ENCODE results near the gene CNIH4. TPM values are rescaled to one million over a fixed set of nuclear protein-coding genes. Genes with fewer than 3 reads are reported as not detected.

The CNIH4 gene
- polyA plus RNA-seq, 1 of the 3 experiments (the other 2 are of a cell fraction): 37.7 TPM

DNA sequence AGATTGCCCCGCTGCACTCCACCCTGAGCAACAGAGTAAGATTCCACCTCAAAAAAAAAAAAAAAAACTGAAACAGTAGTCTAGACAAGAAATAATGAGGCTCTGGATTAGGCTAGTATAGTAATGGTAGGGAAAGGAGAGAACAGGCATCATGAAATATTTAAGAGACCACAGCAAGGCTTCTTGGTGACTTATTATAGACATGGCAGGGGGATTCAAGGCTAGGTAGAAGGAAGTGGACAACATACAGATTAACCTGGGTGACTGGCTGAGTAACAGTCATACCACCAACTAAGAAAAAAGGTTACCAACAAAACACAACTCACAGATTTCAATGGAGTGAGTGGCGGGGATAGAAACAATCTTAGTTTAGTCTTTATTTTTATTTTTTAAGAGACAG lies 35.0 kb upstream of the CNIH4 start (continued):
- TF ChIP-seq, protein P1, sequence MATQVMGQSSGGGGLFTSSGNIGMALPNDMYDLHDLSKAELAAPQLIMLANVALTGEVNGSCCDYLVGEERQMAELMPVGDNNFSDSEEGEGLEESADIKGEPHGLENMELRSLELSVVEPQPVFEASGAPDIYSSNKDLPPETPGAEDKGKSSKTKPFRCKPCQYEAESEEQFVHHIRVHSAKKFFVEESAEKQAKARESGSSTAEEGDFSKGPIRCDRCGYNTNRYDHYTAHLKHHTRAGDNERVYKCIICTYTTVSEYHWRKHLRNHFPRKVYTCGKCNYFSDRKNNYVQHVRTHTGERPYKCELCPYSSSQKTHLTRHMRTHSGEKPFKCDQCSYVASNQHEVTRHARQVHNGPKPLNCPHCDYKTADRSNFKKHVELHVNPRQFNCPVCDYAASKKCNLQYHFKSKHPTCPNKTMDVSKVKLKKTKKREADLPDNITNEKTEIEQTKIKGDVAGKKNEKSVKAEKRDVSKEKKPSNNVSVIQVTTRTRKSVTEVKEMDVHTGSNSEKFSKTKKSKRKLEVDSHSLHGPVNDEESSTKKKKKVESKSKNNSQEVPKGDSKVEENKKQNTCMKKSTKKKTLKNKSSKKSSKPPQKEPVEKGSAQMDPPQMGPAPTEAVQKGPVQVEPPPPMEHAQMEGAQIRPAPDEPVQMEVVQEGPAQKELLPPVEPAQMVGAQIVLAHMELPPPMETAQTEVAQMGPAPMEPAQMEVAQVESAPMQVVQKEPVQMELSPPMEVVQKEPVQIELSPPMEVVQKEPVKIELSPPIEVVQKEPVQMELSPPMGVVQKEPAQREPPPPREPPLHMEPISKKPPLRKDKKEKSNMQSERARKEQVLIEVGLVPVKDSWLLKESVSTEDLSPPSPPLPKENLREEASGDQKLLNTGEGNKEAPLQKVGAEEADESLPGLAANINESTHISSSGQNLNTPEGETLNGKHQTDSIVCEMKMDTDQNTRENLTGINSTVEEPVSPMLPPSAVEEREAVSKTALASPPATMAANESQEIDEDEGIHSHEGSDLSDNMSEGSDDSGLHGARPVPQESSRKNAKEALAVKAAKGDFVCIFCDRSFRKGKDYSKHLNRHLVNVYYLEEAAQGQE (IDR thresholded peaks at IDR 0.05; ENCODE audit: low read depth, low read length): no peak
- TF ChIP-seq YY1 (IDR thresholded peaks at IDR 0.05; ENCODE audit: low read depth) (no peak), SIN3A (IDR thresholded peaks at IDR 0.05; ENCODE audit: borderline replicate concordance, low read depth, low read length) (no peak), RAD21 (IDR thresholded peaks at IDR 0.05; ENCODE audit: low read length) (no peak), ELF1 (IDR thresholded peaks at IDR 0.05) (no peak), EP300 (IDR thresholded peaks at IDR 0.05; ENCODE audit: borderline replicate concordance in 1 of 2, low read depth in 1 of 2, low read length in 1 of 2) (no peak)

DNA sequence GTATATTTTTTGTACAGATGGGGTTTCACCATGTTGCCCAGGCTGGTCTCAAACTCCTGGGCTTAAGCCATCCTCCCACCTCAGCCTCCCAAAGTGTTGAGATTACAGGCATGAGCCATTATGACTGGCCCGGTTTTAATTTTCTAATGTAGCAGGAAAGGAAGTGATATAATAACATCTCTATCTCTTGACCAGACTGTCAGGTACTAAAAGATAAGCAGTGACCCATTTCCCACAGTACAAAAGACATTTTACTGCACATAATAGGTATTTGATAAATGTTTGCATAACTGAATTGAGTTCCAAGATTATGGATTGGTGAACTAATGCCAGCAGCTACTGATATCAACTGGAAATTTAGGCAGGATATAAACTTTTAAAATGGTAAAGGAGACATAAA lies 30.7 kb upstream of the CNIH4 start:
- Histone ChIP-seq H4K20me1 (ENCODE audit: insufficient read depth) (no peaks in the 10 kb centered on the region), H3K9me2 (no peaks in the 10 kb centered on the region), H3K36me3 (replicated peaks in 1 of 2; ENCODE audit: control insufficient read depth in 1 of 2, insufficient read depth in 2 of 2, low read length in 1 of 2) (peaks cover 0 to 7% of the 10 kb centered on the region in 2 experiments), H3K27me3 (ENCODE audit: insufficient read depth) (no peaks in the 10 kb centered on the region), H3F3A (replicated peaks; ENCODE audit: insufficient read depth) (peaks cover 12% of the 10 kb centered on the region), H3K9me3 (no peaks in the 10 kb centered on the region), H3K4me3 (ENCODE audit: low read depth in 2 of 2, low read length in 1 of 2) (no peak overlapping the region), H3K4me1 (ENCODE audit: control insufficient read depth in 1 of 2, insufficient read depth in 2 of 2, low read depth in 1 of 2, low read length in 1 of 2) (peaks cover 3 to 4% of the 10 kb centered on the region in 2 experiments; a peak in 3 of 4 replicates), H3K79me2 (ENCODE audit: insufficient read depth) (peaks cover 81% of the 10 kb centered on the region), H2AFZ (ENCODE audit: low read depth) (no peak overlapping the region), H3K4me2 (no peak overlapping the region), H3K27ac (ENCODE audit: low read depth in 2 of 2, low read length in 1 of 2) (no peak overlapping the region), H3K9ac (no peak overlapping the region)
- DNase-seq: no peak
- CTCF ChIA-PET: interaction anchor here (1.1 kb wide), 1 partner anchor 21 kb away, joined by 3 read pairs; no protein-coding TSS in a partner anchor
- 7% methylated on average over 1 of the region's 1 CpG for WGBS (ENCODE audit: low lambda C conversion rate)
- POLR2A ChIA-PET: no interaction called here
- TF ChIP-seq NFIC (IDR thresholded peaks at IDR 0.05; ENCODE audit: borderline replicate concordance): no peak
- no peak for TF ChIP-seq TCF12 (IDR thresholded peaks at IDR 0.05)
- TF ChIP-seq, protein P2, sequence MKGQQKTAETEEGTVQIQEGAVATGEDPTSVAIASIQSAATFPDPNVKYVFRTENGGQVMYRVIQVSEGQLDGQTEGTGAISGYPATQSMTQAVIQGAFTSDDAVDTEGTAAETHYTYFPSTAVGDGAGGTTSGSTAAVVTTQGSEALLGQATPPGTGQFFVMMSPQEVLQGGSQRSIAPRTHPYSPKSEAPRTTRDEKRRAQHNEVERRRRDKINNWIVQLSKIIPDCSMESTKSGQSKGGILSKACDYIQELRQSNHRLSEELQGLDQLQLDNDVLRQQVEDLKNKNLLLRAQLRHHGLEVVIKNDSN (IDR thresholded peaks at IDR 0.05; ENCODE audit: borderline replicate concordance, low read depth): no peak
- no peak for TF ChIP-seq POLR2AphosphoS5 (IDR thresholded peaks at IDR 0.05; ENCODE audit: low read depth, low read length)
- TF ChIP-seq, protein P3, sequence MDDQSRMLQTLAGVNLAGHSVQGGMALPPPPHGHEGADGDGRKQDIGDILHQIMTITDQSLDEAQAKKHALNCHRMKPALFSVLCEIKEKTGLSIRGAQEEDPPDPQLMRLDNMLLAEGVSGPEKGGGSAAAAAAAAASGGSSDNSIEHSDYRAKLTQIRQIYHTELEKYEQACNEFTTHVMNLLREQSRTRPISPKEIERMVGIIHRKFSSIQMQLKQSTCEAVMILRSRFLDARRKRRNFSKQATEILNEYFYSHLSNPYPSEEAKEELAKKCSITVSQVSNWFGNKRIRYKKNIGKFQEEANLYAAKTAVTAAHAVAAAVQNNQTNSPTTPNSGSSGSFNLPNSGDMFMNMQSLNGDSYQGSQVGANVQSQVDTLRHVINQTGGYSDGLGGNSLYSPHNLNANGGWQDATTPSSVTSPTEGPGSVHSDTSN (IDR thresholded peaks at IDR 0.05): no peak
- no peak for TF ChIP-seq RAD21 (IDR thresholded peaks at IDR 0.05; ENCODE audit: low read length)
- no peak for TF ChIP-seq ELF1 (IDR thresholded peaks at IDR 0.05)
- TF ChIP-seq, protein P4, sequence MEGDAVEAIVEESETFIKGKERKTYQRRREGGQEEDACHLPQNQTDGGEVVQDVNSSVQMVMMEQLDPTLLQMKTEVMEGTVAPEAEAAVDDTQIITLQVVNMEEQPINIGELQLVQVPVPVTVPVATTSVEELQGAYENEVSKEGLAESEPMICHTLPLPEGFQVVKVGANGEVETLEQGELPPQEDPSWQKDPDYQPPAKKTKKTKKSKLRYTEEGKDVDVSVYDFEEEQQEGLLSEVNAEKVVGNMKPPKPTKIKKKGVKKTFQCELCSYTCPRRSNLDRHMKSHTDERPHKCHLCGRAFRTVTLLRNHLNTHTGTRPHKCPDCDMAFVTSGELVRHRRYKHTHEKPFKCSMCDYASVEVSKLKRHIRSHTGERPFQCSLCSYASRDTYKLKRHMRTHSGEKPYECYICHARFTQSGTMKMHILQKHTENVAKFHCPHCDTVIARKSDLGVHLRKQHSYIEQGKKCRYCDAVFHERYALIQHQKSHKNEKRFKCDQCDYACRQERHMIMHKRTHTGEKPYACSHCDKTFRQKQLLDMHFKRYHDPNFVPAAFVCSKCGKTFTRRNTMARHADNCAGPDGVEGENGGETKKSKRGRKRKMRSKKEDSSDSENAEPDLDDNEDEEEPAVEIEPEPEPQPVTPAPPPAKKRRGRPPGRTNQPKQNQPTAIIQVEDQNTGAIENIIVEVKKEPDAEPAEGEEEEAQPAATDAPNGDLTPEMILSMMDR (IDR thresholded peaks at IDR 0.05): no peak
- no peak for TF ChIP-seq EP300 (IDR thresholded peaks at IDR 0.05; ENCODE audit: borderline replicate concordance in 1 of 2, low read depth in 1 of 2, low read length in 1 of 2)
- no peak for TF ChIP-seq FOSL2 (IDR thresholded peaks at IDR 0.05; ENCODE audit: borderline replicate concordance, low read depth)
- TF ChIP-seq GABPA (IDR thresholded peaks at IDR 0.05; ENCODE audit: low read depth): no peak
- no peak for TF ChIP-seq FOXM1 (IDR thresholded peaks at IDR 0.05; ENCODE audit: low read depth)
- TF ChIP-seq, protein P5, sequence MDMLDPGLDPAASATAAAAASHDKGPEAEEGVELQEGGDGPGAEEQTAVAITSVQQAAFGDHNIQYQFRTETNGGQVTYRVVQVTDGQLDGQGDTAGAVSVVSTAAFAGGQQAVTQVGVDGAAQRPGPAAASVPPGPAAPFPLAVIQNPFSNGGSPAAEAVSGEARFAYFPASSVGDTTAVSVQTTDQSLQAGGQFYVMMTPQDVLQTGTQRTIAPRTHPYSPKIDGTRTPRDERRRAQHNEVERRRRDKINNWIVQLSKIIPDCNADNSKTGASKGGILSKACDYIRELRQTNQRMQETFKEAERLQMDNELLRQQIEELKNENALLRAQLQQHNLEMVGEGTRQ (IDR thresholded peaks at IDR 0.05; ENCODE audit: borderline replicate concordance, low read depth, low read length): no peak
- TF ChIP-seq SIN3A (IDR thresholded peaks at IDR 0.05; ENCODE audit: borderline replicate concordance, low read depth, low read length): no peak
- TF ChIP-seq, protein P6, sequence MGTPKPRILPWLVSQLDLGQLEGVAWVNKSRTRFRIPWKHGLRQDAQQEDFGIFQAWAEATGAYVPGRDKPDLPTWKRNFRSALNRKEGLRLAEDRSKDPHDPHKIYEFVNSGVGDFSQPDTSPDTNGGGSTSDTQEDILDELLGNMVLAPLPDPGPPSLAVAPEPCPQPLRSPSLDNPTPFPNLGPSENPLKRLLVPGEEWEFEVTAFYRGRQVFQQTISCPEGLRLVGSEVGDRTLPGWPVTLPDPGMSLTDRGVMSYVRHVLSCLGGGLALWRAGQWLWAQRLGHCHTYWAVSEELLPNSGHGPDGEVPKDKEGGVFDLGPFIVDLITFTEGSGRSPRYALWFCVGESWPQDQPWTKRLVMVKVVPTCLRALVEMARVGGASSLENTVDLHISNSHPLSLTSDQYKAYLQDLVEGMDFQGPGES (IDR thresholded peaks at IDR 0.05; ENCODE audit: low read depth, low read length): no peak
- TF ChIP-seq GATA2 (CRISPR knock-in tag; IDR thresholded peaks at IDR 0.05): no peak
